SW 1271 (cell line): ENCODE data around the gene KLF13.
A peak's percentile ranks its signal among the peaks of the same experiment; 100 is the strongest.

Source experiments
- DNase-seq, 2 experiments: peaks; one replicate each; lab custom pipeline; 2025; lab: John Stamatoyannopoulos, UW

The KLF13 gene

GRCh38 chr15:31317017-31317416 lies 9.6 kb upstream of the KLF13 start:
- DNase-seq = no peak

GRCh38 chr15:31317421-31318327 lies 9.0 kb upstream of the KLF13 start:
- no peak for DNase-seq

DNA sequence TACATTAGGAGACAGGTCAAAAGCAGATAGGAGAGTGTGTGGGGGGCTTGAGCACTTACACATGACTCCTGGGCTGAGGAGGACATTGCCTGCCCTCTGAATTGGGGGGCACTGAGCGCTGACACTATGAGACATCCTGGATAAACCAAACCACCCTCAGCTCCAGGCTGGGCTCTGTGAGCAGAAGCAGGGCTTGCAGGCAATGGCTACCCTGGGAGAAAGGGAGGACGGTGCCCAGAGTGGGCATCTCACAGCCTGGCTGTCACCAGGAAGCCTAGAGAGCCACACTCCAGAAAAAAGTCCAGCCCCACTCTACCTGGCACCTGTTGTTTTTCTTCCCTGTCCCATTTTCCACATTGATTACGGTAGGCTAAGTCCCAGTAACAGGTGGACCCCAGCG lies 8.2 kb upstream of the KLF13 start:
- DNase-seq = no peak

DNA sequence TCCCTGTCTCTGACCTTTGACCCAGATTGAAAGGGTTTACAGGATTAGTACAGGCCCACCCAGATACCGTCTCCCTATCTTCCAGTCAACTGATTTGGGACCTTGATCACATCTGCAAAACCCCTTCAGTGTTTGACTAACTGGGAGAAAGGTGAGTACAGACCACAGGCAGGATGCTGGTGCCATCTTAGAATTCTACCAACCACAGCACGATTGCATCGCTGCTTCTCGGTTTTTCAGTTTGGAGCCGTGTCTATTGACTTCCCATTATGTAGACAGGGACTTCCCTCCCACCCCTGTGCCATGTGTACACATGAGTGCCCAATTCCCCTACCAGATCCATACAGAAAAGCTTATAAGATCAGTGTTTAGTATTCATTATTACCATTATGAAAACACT lies 6.6 kb upstream of the KLF13 start:
- no peak for DNase-seq

- DNase-seq = no peak
Observed at GRCh38 chr15:31321418-31321817, 5.2 kb upstream of the KLF13 start.

- no peak for DNase-seq
Observed at GRCh38 chr15:31322504-31322903, 4.1 kb upstream of the KLF13 start.

GRCh38 chr15:31323627-31324026 lies 3.0 kb upstream of the KLF13 start:
- no peak for DNase-seq

- no peak for DNase-seq
Observed at GRCh38 chr15:31324186-31324585, 2.4 kb upstream of the KLF13 start.

DNA sequence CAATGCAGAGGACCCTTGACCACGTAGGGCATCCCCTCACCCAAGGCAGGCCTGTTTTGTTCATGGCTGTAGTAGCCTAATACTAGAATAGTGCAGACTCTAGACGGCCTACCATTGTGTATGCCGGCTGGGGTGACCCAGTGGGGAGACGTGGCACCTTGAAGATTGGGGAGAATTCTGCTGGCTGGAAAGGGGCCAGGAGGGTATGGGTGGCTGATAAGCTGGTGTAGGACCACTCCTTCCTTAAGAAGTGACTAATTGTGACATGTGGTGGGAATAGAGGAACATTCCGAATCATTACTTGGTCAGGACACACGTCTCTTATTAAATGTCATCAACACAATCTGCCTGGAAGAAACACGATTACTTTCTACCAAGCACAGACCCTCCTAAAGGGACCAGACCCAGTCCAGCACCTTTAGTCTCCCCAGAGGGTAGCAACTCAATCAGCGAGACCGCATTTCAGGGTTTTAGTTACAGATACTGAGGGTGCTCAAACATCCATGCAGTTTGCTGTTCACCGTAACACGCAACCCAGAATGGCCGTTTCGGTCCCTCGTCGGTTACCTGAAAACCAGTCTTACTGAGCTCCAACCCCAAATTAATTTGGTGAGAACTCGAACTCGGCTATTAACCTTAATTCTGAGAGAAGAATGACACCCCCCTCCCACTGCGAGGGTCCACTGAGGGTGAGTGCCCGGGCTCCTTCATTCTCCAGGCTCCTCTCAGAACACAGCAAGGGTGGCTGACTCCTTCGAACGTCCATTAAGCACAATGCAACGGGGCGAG lies 1.6 kb upstream of the KLF13 start:
- no peak for DNase-seq

DNA sequence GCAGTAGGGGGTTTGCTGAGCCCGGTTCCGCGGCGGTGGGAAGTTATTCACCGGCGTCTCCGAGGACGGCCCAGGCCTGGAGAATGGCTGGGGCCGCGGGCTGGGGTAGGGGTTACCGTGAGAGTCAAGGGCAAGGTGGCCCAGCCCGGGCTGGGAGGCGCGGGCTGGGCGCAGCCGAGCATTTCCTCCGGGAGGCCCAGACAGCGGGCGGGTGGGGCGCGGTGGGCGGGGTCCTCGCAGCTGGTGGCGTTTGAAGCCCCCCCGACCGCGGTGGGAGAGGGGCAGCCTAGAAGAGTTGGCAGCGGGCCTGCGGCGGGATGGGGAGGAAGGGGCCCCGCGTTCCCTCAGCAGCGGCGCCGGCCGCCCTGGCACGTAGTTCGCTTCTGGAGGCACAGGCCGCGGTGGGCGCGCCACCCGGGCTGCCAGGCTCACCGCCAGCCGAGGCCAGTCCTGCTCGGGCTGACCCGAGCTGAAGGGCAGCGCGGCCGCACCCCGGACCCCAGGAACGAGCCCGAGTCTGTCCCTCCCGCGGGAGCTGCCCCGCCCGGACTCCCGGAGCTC lies 960 bp upstream of the KLF13 start:
- no peak for DNase-seq

GRCh38 chr15:31326875-31327668 lies 437 bp downstream of the KLF13 start:
- peak in 1 of 2 experiments; percentile 36 for DNase-seq

- DNase-seq = peak in 1 of 2 experiments; percentile 38
Observed at GRCh38 chr15:31327669-31328427, 1.2 kb downstream of the KLF13 start.

GRCh38 chr15:31328428-31328968 lies 1.9 kb downstream of the KLF13 start:
- no peak for DNase-seq

DNA sequence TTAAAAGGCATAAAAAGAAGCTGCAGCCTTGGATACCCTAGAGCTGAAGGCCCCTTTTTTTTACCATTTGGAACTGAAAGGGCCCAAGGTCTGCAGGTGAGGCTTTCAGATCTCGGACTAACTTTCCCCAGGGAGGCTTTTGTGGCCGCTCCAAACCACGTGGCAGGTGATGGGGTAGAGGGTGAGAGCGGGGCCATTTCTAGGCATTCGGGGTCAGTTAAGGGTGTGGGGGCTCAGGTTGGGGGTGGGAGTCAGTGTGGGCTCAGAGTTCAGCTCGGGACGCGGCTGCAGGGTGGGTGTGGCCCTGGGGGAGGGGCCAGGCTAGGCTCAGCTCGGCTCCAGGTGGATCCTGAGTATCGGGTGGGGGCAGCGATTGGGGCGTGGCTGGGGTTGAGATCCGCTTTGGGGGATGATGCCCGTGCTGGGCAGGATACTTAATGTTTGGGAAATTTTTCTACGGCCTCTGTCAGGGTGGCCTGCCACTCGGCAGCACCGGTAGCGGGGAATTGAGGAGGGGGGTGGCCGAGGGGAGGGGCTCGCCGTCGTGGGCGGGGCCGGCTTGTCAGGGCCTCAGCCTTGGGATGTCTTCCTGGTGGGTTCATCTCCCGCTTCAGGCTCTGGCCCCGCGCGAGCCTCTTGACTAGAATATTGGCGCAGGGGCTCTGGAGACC lies 2.5 kb downstream of the KLF13 start:
- DNase-seq = no peak

GRCh38 chr15:31329640-31330010 lies 3.0 kb downstream of the KLF13 start:
- DNase-seq = no peak

GRCh38 chr15:31330111-31330785 lies 3.6 kb downstream of the KLF13 start:
- no peak for DNase-seq

DNA sequence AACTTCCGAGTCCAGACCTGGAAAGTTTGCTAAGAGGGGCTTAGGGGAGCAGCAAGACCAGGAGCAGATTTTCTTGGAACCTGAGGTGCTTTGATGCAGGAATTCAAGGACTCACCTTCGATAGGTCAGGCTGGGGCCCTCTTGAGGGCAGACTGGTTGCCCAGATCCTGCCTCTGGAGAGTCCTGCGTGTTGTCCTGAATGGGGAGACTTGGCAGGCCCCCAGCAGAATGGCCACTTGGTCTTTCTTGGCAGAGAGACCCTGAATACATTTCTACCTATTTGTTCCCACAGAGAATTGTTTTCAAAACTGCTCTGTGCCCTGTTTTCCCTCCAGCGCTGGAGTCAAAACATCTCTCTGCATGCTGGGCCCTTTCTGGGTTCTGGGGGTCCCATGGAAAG lies 4.2 kb downstream of the KLF13 start:
- no peak for DNase-seq

GRCh38 chr15:31331389-31331788 lies 4.8 kb downstream of the KLF13 start:
- DNase-seq = no peak

DNA sequence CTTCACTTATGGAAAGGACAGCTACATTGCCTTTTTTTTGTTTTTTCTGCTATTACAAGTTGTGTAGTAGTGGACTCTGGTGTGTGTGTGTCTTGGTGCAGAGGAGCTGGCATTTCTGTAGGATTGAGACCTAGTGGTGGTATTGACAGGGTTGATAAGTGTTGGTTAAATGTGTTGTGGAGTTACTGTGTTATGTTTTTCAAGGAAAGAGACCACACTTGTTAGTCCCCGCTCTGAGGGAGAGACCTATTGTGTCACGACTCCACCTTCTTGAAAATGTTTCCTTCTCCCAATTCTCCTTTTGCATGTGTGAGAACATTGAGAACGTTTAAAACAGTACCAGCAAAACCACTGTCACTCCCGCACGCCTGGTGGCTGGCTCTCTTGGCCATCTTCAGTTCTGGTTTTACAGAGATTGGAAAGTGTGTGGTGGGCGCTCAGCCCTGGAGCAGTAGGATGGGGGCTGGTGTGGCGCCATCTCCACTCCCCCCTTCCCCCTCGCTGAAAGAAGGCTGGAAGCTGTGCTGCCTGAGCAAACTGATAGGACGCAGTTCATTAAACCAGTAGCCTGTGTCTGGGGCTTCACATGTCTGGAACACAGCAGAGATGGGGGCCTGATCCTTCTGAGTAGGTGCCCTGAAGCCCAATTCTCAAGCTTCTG lies 5.5 kb downstream of the KLF13 start:
- no peak for DNase-seq
